AG08395 (cell line): Measurements from ENCODE around the gene ARMC9.

Experiments
- DNase-seq: peaks from one replicate; pipeline ENCODE4 v3.0.0; 2012; ENCODE audit warnings: mixed read lengths, low spot score

The ARMC9 gene

GRCh38 chr2:231422056-231422455, 223.6 kb downstream of the ARMC9 start:
- no peak for DNase-seq

- no peak for DNase-seq
Observed at GRCh38 chr2:231423176-231423575, 224.7 kb downstream of the ARMC9 start.
